DOHH2 (cell line): ENCODE results near the gene LCE1F.

Experiments used
- H3F3A ChIP-seq: fragments of 200-600 bp; sonication (generic), shearing (Covaris generic); 2 replicates; pipeline ENCODE4 v1.6.0; 2016; ENCODE audit warnings: antibody characterized with exemption, mild to moderate bottlenecking; ENCODE audit not compliant: control insufficient read depth, insufficient read depth
- H3K27ac ChIP-seq: fragments of 200-600 bp; sonication (generic); 2 replicates; pipeline ENCODE4 v1.5.1; 2014; ENCODE audit warnings: low read depth, mild to moderate bottlenecking, low read length, moderate library complexity
- H3K27me3 ChIP-seq: fragments of 200-600 bp; sonication (generic); 2 replicates; pipeline ENCODE4 v1.6.1; 2014; ENCODE audit warnings: mild to moderate bottlenecking, low read length, mixed read lengths; ENCODE audit not compliant: control insufficient read depth
- H3K36me3 ChIP-seq: fragments of 200-600 bp; sonication (generic); 2 replicates; pipeline ENCODE4 v1.6.1; 2014; ENCODE audit warnings: mild to moderate bottlenecking, low read length, moderate library complexity, mixed read lengths; ENCODE audit not compliant: control insufficient read depth
- H3K4me1 ChIP-seq: fragments of 200-600 bp; sonication (generic); 2 replicates; pipeline ENCODE4 v1.6.1; 2014; ENCODE audit warnings: mild to moderate bottlenecking, low read length, mixed read lengths; ENCODE audit not compliant: control insufficient read depth
- H3K4me2 ChIP-seq: fragments of 200-600 bp; sonication (generic); 2 replicates; pipeline ENCODE4 v1.6.0; 2014; ENCODE audit warnings: mild to moderate bottlenecking, low read length, moderate library complexity
- H3K4me3 ChIP-seq: fragments of 200-600 bp; sonication (generic); 2 replicates; pipeline ENCODE4 v1.5.1; 2014; ENCODE audit warnings: mild to moderate bottlenecking, low read length, mixed read lengths
- H3K79me2 ChIP-seq: fragments of 200-600 bp; sonication (generic); 2 replicates; pipeline ENCODE4 v1.6.1; 2014; ENCODE audit warnings: mild to moderate bottlenecking, low read length, mixed read lengths; ENCODE audit not compliant: control insufficient read depth
- H3K9me2 ChIP-seq: fragments of 200-600 bp; sonication (generic); replicated peaks from 2 replicates; pipeline ENCODE4 v1.6.1; 2014; ENCODE audit warnings: mild to moderate bottlenecking, low read length, mixed read lengths; ENCODE audit not compliant: control insufficient read depth
- H3K9me3 ChIP-seq: fragments of 200-600 bp; sonication (generic); 2 replicates; pipeline ENCODE4 v1.6.1; 2014; ENCODE audit warnings: antibody characterized with exemption, low read length, mixed read lengths; ENCODE audit not compliant: control insufficient read depth, insufficient read depth
- H4K20me1 ChIP-seq: fragments of 200-600 bp; sonication (generic); 2 replicates; pipeline ENCODE4 v1.6.0; 2014; ENCODE audit warnings: low read depth, mild to moderate bottlenecking, antibody characterized with exemption, low read length, moderate library complexity; ENCODE audit not compliant: control insufficient read depth, insufficient read depth
- EZH2phosphoT487 ChIP-seq: fragments of 200-600 bp; sonication (generic); IDR thresholded peaks from 2 replicates; pipeline ENCODE4 v1.6.1; 2017; ENCODE audit warnings: borderline replicate concordance, mild to moderate bottlenecking, antibody characterized with exemption, low read length, moderate library complexity, mixed read lengths
- TF ChIP-seq, protein P1 (sequence below): fragments of 200-600 bp; sonication (generic); IDR thresholded peaks from one replicate; pipeline ENCODE4 v1.5.1; 2014; ENCODE audit warnings: antibody characterized with exemption, mild to moderate bottlenecking, low read depth, low read length; ENCODE audit not compliant: poor library complexity, severe bottlenecking

Gene LCE1F

DNA sequence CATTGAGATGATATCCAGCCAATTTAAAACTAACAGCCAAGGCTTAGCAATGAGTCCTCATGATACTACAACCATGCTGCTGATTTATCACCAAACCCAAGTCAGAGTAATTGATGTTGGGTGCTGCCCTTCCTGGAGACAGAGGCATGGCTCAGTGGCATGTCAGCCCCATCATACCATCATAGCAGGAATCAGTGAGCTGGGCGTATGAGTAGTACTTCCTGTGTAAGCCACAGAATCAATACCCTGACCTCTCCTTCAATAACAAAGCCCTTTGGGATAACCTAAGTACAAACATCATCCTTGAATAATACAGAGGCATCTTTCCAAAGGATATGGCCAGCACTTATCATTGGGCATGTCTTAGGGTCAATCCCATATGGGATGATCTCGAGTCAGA is 8.2 kb downstream of the LCE1F start:
- H3K27me3 ChIP-seq = no peaks in the 10 kb centered on the region
- no peak overlapping the region for H3K4me2 ChIP-seq
- H3K9me3 ChIP-seq = no peaks in the 10 kb centered on the region
- no peaks in the 10 kb centered on the region for H3K36me3 ChIP-seq
- H3K4me3 ChIP-seq = no peak overlapping the region
- H3K27ac ChIP-seq = no peak overlapping the region
- H3K9me2 ChIP-seq = no peaks in the 10 kb centered on the region
- H3K4me1 ChIP-seq = no peaks in the 10 kb centered on the region
- no peaks in the 10 kb centered on the region for H4K20me1 ChIP-seq
- no peaks in the 10 kb centered on the region for H3F3A ChIP-seq
- TF ChIP-seq, protein P1, sequence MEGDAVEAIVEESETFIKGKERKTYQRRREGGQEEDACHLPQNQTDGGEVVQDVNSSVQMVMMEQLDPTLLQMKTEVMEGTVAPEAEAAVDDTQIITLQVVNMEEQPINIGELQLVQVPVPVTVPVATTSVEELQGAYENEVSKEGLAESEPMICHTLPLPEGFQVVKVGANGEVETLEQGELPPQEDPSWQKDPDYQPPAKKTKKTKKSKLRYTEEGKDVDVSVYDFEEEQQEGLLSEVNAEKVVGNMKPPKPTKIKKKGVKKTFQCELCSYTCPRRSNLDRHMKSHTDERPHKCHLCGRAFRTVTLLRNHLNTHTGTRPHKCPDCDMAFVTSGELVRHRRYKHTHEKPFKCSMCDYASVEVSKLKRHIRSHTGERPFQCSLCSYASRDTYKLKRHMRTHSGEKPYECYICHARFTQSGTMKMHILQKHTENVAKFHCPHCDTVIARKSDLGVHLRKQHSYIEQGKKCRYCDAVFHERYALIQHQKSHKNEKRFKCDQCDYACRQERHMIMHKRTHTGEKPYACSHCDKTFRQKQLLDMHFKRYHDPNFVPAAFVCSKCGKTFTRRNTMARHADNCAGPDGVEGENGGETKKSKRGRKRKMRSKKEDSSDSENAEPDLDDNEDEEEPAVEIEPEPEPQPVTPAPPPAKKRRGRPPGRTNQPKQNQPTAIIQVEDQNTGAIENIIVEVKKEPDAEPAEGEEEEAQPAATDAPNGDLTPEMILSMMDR = no peak
- TF ChIP-seq EZH2phosphoT487 = no peak
- H3K79me2 ChIP-seq = no peaks in the 10 kb centered on the region

GRCh38 chr1:152786077-152786476 is 11.1 kb downstream of the LCE1F start, which contains the start of gene LCE1E:
Gene LCE1E (plus strand): TSS chr1:152786257. CDS start chr1:152787300, 1,043 bp downstream.
- H3K9me3 ChIP-seq = no peaks in the 10 kb centered on the region
- no peaks in the 10 kb centered on the region for H3K79me2 ChIP-seq
- no peak within 1 kb of the TSS for H3K4me3 ChIP-seq
- no peak within 1 kb of the TSS for H3K27ac ChIP-seq
- no peaks in the 10 kb centered on the region for H3F3A ChIP-seq
- no peak for TF ChIP-seq EZH2phosphoT487
- TF ChIP-seq, protein P1 = no peak
- no peaks in the 10 kb centered on the region for H3K36me3 ChIP-seq
- no peak within 1 kb of the TSS for H3K4me2 ChIP-seq
- H3K4me1 ChIP-seq = no peaks in the 10 kb centered on the region
- H3K27me3 ChIP-seq = no peaks in the 10 kb centered on the region
- no peaks in the 10 kb centered on the region for H4K20me1 ChIP-seq
- no peaks in the 10 kb centered on the region for H3K9me2 ChIP-seq

- Histone ChIP-seq H3K27ac (no peak overlapping the region), H3K36me3 (no peaks in the 10 kb centered on the region), H3K4me1 (no peaks in the 10 kb centered on the region), H3F3A (no peaks in the 10 kb centered on the region), H3K9me2 (no peaks in the 10 kb centered on the region), H3K4me2 (no peak overlapping the region), H3K27me3 (no peaks in the 10 kb centered on the region), H3K4me3 (no peak overlapping the region), H3K9me3 (no peaks in the 10 kb centered on the region), H3K79me2 (no peaks in the 10 kb centered on the region), H4K20me1 (no peaks in the 10 kb centered on the region)
- TF ChIP-seq, protein P1 = no peak
- no peak for TF ChIP-seq EZH2phosphoT487
Measured at GRCh38 chr1:152795686-152796085, 20.7 kb downstream of the LCE1F start.
